NCI-H526 (cell line): ENCODE measurements around the gene SORCS2.

ENCODE experiments used
- DNase-seq, 2 experiments: peaks; one replicate each; lab custom pipeline; 2025; lab: John Stamatoyannopoulos, UW

The SORCS2 gene

GRCh38 chr4:7192252-7193029 is at the start of gene SORCS2:
Gene SORCS2 (plus strand): TSS chr4:7192538.
- DNase-seq, result peak in 1 of 2 experiments; percentile 85

GRCh38 chr4:7144374-7145290 is 47.7 kb upstream of the SORCS2 start:
- DNase-seq, result no peak

GRCh38 chr4:7145291-7145934 is 46.9 kb upstream of the SORCS2 start:
- no peak for DNase-seq

GRCh38 chr4:7146059-7146785 is 46.1 kb upstream of the SORCS2 start:
- DNase-seq, result no peak

- DNase-seq, result no peak
These were observed 45.6 kb upstream of the SORCS2 start for GRCh38 chr4:7146786-7147115.

GRCh38 chr4:7147261-7147660 is 45.1 kb upstream of the SORCS2 start:
- no peak for DNase-seq

- peak in 1 of 2 experiments; percentile 22 for DNase-seq
These were observed 44.6 kb upstream of the SORCS2 start for GRCh38 chr4:7147661-7148310.

- no peak for DNase-seq
These were observed 44.0 kb upstream of the SORCS2 start for GRCh38 chr4:7148337-7148736.

GRCh38 chr4:7150036-7150635 is 42.2 kb upstream of the SORCS2 start:
- DNase-seq, result no peak

- peak in 1 of 2 experiments; percentile 24 for DNase-seq
These were observed 40.6 kb upstream of the SORCS2 start for GRCh38 chr4:7151668-7152227.

- DNase-seq, result no peak
These were observed 38.6 kb upstream of the SORCS2 start for GRCh38 chr4:7153711-7154110.

- no peak for DNase-seq
These were observed 37.9 kb upstream of the SORCS2 start for GRCh38 chr4:7154351-7154981.

- no peak for DNase-seq
These were observed 36.7 kb upstream of the SORCS2 start for GRCh38 chr4:7155590-7156071.

- DNase-seq, result no peak
These were observed 36.0 kb upstream of the SORCS2 start for GRCh38 chr4:7156328-7156727.

- no peak for DNase-seq
These were observed 35.4 kb upstream of the SORCS2 start for GRCh38 chr4:7156761-7157488.

- DNase-seq, result no peak
These were observed 34.7 kb upstream of the SORCS2 start for GRCh38 chr4:7157666-7158065.

GRCh38 chr4:7158081-7158750 is 34.1 kb upstream of the SORCS2 start:
- DNase-seq, result no peak

- DNase-seq, result no peak
These were observed 33.3 kb upstream of the SORCS2 start for GRCh38 chr4:7158991-7159390.

GRCh38 chr4:7159923-7160322 is 32.4 kb upstream of the SORCS2 start:
- DNase-seq, result no peak
